ENCODE results near the gene GET3.

DNA sequence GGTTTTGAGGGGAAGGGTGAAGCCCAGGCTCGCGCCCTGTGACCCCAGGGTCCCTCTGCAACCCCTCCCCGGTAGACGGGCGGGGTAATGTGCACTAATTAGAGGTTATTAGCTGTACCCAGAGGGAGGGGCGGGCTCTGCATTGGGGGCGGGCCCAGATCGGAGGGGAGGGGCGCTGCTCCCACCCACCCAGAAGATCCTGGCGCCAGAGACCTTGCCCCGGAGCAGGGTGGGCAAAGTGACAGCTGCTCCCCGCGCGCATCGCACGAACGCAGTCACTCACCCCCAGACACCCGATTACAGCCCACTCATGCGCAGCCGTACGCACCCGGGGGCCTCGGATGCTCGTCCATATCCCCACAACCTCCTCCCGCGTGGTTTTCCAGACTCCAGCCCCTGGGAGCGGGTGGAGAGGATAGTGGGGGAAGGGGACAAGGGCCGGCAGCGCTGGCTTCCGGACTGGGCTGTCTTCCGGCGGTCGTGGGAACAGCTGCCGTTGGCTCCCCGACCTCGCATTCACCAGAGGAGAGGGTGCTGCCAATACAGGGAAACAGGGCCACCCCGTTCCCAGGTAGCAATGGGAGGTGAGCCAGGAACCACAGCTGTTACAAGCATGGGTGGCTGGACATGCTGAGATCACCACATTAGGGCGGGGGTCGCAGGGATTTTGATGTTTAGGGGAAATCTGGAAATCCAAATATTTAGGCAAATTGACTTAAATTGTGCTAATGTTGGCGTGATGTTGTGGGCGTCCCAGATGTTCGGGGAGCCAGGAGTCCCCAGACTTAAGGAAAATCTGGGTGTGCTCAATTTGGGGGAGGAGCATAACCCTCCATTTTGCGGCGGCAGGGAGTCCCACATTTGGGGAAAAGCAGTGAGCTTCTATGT lies 41.0 kb downstream of the GET3 start:
- TF ChIP-seq CTCF (IDR thresholded peaks at IDR 0.05; ENCODE audit: borderline replicate concordance, extremely low read depth, low read length, poor library complexity, severe bottlenecking) (no peak), EZH2 (IDR thresholded peaks at IDR 0.05; ENCODE audit: borderline replicate concordance, low read depth, low read length, severe bottlenecking) (no peak)

Measured in DND-41 (cell line).